ENCODE data around the gene DYNLL2.

DNA sequence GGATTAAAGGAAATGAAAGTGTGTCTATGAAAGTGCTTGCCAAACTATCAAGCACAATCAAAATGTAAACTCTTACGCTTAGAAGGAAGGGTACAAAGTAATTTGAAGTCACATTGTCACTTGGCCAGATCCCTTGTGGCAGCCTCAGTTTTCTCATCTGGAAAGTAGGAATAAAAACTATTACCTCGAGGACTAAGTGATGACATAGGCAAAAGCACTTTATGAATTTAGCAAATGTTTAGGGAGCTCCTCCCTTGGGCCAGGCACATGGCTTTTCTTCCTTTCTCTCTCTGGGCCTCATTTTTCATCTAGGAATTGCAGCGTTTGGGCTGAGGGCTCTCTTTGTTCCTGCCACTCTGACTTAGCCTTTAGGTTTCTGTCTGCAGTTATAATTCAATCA, 28.5 kb downstream of the DYNLL2 start:
- TF ChIP-seq, protein P1, sequence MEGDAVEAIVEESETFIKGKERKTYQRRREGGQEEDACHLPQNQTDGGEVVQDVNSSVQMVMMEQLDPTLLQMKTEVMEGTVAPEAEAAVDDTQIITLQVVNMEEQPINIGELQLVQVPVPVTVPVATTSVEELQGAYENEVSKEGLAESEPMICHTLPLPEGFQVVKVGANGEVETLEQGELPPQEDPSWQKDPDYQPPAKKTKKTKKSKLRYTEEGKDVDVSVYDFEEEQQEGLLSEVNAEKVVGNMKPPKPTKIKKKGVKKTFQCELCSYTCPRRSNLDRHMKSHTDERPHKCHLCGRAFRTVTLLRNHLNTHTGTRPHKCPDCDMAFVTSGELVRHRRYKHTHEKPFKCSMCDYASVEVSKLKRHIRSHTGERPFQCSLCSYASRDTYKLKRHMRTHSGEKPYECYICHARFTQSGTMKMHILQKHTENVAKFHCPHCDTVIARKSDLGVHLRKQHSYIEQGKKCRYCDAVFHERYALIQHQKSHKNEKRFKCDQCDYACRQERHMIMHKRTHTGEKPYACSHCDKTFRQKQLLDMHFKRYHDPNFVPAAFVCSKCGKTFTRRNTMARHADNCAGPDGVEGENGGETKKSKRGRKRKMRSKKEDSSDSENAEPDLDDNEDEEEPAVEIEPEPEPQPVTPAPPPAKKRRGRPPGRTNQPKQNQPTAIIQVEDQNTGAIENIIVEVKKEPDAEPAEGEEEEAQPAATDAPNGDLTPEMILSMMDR (IDR thresholded peaks at IDR 0.05): no peak
- TF ChIP-seq POLR2A (IDR thresholded peaks at IDR 0.05): no peak

Data from prostate gland (tissue), 2 donors.